Liver (tissue), 9 donors: Measurements from ENCODE around the gene OR8H2. TPM values are rescaled to one million over a fixed set of nuclear protein-coding genes. Genes with fewer than 3 reads are reported as not detected.

Source experiments
- DNase-seq: peaks from one replicate; pipeline ENCODE4 v3.0.0-alpha.2; 2017; ENCODE audit warnings: low spot score
- H3K27ac ChIP-seq, 2 donors: one replicate each; pipeline ENCODE4 v1.7.0; 2013; ENCODE audit warnings: inconsistent platforms in 2 of 2, low read length in 2 of 2, control low read depth in 1 of 2, low read depth in 1 of 2, mild to moderate bottlenecking in 1 of 2
- H3K27me3 ChIP-seq, 4 donors: one replicate each; pipeline versions ENCODE4 v1.6.1 to v1.7.0; 2013; ENCODE audit warnings: low read length in 3 of 4, inconsistent platforms in 1 of 4, mild to moderate bottlenecking in 1 of 4, moderate library complexity in 1 of 4; ENCODE audit not compliant: control insufficient read depth in 4 of 4, insufficient read depth in 4 of 4
- H3K36me3 ChIP-seq, 4 donors: one replicate each; pipeline versions ENCODE4 v1.6.1 to v1.7.0; 2013; ENCODE audit warnings: low read length in 3 of 4, mild to moderate bottlenecking in 3 of 4, low read depth in 1 of 4, moderate library complexity in 1 of 4; ENCODE audit not compliant: control insufficient read depth in 4 of 4, insufficient read depth in 3 of 4
- H3K4me1 ChIP-seq, 4 donors: one replicate each; pipeline versions ENCODE4 v1.6.1 to v1.7.0; 2013; ENCODE audit warnings: low read length in 3 of 4, mild to moderate bottlenecking in 3 of 4, moderate library complexity in 1 of 4; ENCODE audit not compliant: control insufficient read depth in 4 of 4, insufficient read depth in 4 of 4
- H3K4me3 ChIP-seq, 3 donors: one replicate each; pipeline versions ENCODE4 v1.6.1 to v1.7.0; 2013; ENCODE audit warnings: low read length in 3 of 3, control low read depth in 1 of 3, low read depth in 1 of 3, mild to moderate bottlenecking in 1 of 3
- H3K9ac ChIP-seq, 2 donors: one replicate each; pipeline ENCODE4 v1.7.0; 2013; ENCODE audit warnings: low read length in 2 of 2, mild to moderate bottlenecking in 2 of 2, moderate library complexity in 2 of 2, control low read depth in 1 of 2, low read depth in 1 of 2
- H3K9me3 ChIP-seq, 4 donors: one replicate each; pipeline versions ENCODE4 v1.6.1 to v1.7.0; 2013; ENCODE audit warnings: low read length in 3 of 4; ENCODE audit not compliant: control insufficient read depth in 4 of 4
- ATF3 ChIP-seq: IDR thresholded peaks from 2 replicates; pipeline ENCODE4 v1.6.1; 2016; ENCODE audit warnings: antibody characterized with exemption
- CTCF ChIP-seq: fragments of 150-350 bp; IDR thresholded peaks from 2 replicates; pipeline ENCODE4 v1.5.1; 2017; ENCODE audit warnings: improper control_type of control experiment, low read depth, low read length; ENCODE audit not compliant: missing input control
- EGR1 ChIP-seq, 2 donors: IDR thresholded peaks; 2 replicates each; pipeline ENCODE4 v1.6.1; 2016 to 2018; ENCODE audit warnings: antibody characterized with exemption in 2 of 2, low read depth in 2 of 2
- GABPA ChIP-seq, 2 donors: IDR thresholded peaks in 1 of 2; conservative IDR thresholded peaks in 1 of 2; 2 replicates each; pipeline ENCODE4 v1.6.1; 2016; ENCODE audit warnings: antibody characterized with exemption in 2 of 2, mild to moderate bottlenecking in 1 of 2, moderate library complexity in 1 of 2
- HNF4A ChIP-seq, 2 donors: conservative IDR thresholded peaks; 2 replicates each; pipeline ENCODE4 v1.6.1; 2016; ENCODE audit warnings: antibody characterized with exemption in 2 of 2, mild to moderate bottlenecking in 2 of 2
- HNF4G ChIP-seq: IDR thresholded peaks from 2 replicates; pipeline ENCODE4 v1.6.1; 2016; ENCODE audit warnings: antibody characterized with exemption
- JUND ChIP-seq, 2 donors: IDR thresholded peaks; 2 replicates each; pipeline ENCODE4 v1.6.1; 2016; ENCODE audit warnings: antibody characterized with exemption in 2 of 2
- MAX ChIP-seq: IDR thresholded peaks from 2 replicates; pipeline ENCODE4 v1.6.1; 2016; ENCODE audit warnings: antibody characterized with exemption
- NR2F2 ChIP-seq: IDR thresholded peaks from 2 replicates; pipeline ENCODE4 v1.6.1; 2016; ENCODE audit warnings: antibody characterized with exemption
- RAD21 ChIP-seq, 2 donors: IDR thresholded peaks; 2 replicates each; pipeline ENCODE4 v1.6.1; 2016; ENCODE audit warnings: antibody characterized with exemption in 2 of 2, mild to moderate bottlenecking in 2 of 2
- RXRA ChIP-seq, 2 donors: IDR thresholded peaks; 2 replicates each; pipeline ENCODE4 v1.6.1; 2017 to 2018; ENCODE audit warnings: antibody characterized with exemption in 2 of 2, mild to moderate bottlenecking in 1 of 2
- SP1 ChIP-seq: IDR thresholded peaks from 2 replicates; pipeline ENCODE4 v1.6.1; 2018; ENCODE audit warnings: antibody characterized with exemption, mild to moderate bottlenecking
- TAF1 ChIP-seq: conservative IDR thresholded peaks from 2 replicates; pipeline ENCODE4 v1.6.1; 2016; ENCODE audit warnings: antibody characterized with exemption, mild to moderate bottlenecking
- YY1 ChIP-seq: IDR thresholded peaks from 2 replicates; pipeline ENCODE4 v1.6.1; 2016; ENCODE audit warnings: antibody characterized with exemption, mild to moderate bottlenecking
- WGBS: extraction: QIAGEN DNeasy Blood & Tissue Kit; methylation state at CpG from one replicate; pipeline ENCODE4 v1.1.7; 2013; 5-methylcytosine and 5-hydroxymethylcytosine counted together
- polyA plus RNA-seq, 2 donors: library from polyadenylated mRNA; stranded (reverse) in 1 of 2; unstranded in 1 of 2; fragments of 200-250 nt in 1 of 2; fragments of >200 nt in 1 of 2; fragmentation: Nextera tagmentation in 1 of 2; extraction: Ambion mirVana in 1 of 2; gene quantifications; one replicate each; pipeline versions ENCODE4 v1.2.1 to v1.2.3, GENCODE V29; 2013 to 2015
- total RNA-seq, 2 donors: library from RNA; depleted of rRNA; stranded (reverse); fragments of >200 nt; gene quantifications; one replicate each; pipeline ENCODE4 v1.2.3, GENCODE V29; 2014
- TF ChIP-seq, protein P1 (sequence below): IDR thresholded peaks from 2 replicates; pipeline ENCODE4 v1.6.1; 2016; ENCODE audit warnings: antibody characterized with exemption
- TF ChIP-seq, protein P2 (sequence below): IDR thresholded peaks from 2 replicates; pipeline ENCODE4 v1.6.1; 2016; ENCODE audit warnings: antibody characterized with exemption, mild to moderate bottlenecking
- donor health status: healthy.
- donor health status: healthy.
- donor health status: healthy.
- donor health status: healthy.
- donor health status: healthy.

Gene OR8H2
- total and polyA plus RNA-seq, 4 donors = not detected

GRCh38 chr11:56066980-56067379 lies 36.5 kb upstream of the OR8H2 start:
- no peak overlapping the region for H3K4me3 ChIP-seq
- DNase-seq = no peak
- no peaks in the 10 kb centered on the region for H3K9me3 ChIP-seq
- no peaks in the 10 kb centered on the region for H3K36me3 ChIP-seq
- no peak overlapping the region for H3K27ac ChIP-seq
- no peaks in the 10 kb centered on the region for H3K4me1 ChIP-seq
- TF ChIP-seq RAD21 (IDR thresholded peaks at IDR 0.05) (no peak), GABPA (IDR thresholded peaks at IDR 0.05 in 1 of 2, conservative IDR thresholded peaks at IDR 0.05 in 1 of 2) (no peak), NR2F2 (no peak), ATF3 (no peak), EGR1 (IDR thresholded peaks at IDR 0.05; ENCODE audit: low read depth in 2 of 2) (no peak), MAX (no peak), SP1 (no peak), TAF1 (no peak)
- TF ChIP-seq, protein P1, sequence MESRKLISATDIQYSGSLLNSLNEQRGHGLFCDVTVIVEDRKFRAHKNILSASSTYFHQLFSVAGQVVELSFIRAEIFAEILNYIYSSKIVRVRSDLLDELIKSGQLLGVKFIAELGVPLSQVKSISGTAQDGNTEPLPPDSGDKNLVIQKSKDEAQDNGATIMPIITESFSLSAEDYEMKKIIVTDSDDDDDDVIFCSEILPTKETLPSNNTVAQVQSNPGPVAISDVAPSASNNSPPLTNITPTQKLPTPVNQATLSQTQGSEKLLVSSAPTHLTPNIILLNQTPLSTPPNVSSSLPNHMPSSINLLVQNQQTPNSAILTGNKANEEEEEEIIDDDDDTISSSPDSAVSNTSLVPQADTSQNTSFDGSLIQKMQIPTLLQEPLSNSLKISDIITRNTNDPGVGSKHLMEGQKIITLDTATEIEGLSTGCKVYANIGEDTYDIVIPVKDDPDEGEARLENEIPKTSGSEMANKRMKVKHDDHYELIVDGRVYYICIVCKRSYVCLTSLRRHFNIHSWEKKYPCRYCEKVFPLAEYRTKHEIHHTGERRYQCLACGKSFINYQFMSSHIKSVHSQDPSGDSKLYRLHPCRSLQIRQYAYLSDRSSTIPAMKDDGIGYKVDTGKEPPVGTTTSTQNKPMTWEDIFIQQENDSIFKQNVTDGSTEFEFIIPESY = no peak
- 49% methylated on average over 2 of the region's 2 CpGs for WGBS
- no peak overlapping the region for H3K9ac ChIP-seq
- H3K27me3 ChIP-seq = no peaks in the 10 kb centered on the region

DNA sequence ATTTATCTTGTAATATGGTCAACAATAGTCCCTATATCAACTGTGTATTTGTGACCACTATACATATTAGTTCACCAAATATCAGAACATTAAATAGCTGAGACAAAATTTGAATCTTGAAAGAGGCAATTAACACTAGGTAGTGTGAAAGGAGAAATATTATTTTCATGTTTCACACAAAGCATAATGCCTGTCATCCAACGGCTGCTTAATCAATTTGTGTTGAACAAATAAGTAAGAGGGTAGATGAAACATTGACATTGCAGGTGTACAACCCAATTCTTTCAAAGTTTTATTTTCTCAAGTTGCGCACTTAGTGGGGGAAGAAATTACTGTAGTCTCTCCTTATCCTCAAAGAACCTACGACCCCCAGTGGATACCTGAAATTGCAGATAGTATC lies 13.8 kb upstream of the OR8H2 start:
- Histone ChIP-seq H3K9me3 (no peaks in the 10 kb centered on the region), H3K27me3 (no peaks in the 10 kb centered on the region), H3K4me1 (no peaks in the 10 kb centered on the region), H3K36me3 (no peaks in the 10 kb centered on the region), H3K27ac (no peak overlapping the region), H3K4me3 (no peak overlapping the region), H3K9ac (no peak overlapping the region)
- TF ChIP-seq YY1 (no peak), RAD21 (IDR thresholded peaks at IDR 0.05) (peak in 1 of 2 donors; percentile 4)
- DNase-seq = no peak
- 68% methylated on average over 3 of the region's 3 CpGs for WGBS

GRCh38 chr11:56093008-56093407 lies 10.5 kb upstream of the OR8H2 start, which contains the start of gene OR8I2:
Gene OR8I2 (plus strand): TSS chr11:56093308. CDS start chr11:56093308, 0 bp downstream.
- no peaks in the 10 kb centered on the region for H3K36me3 ChIP-seq
- H3K4me1 ChIP-seq = no peaks in the 10 kb centered on the region
- H3K4me3 ChIP-seq = no peak within 1 kb of the TSS
- WGBS = 56% methylated on average over 3 of the region's 3 CpGs
- DNase-seq = no peak
- H3K27ac ChIP-seq = no peak within 1 kb of the TSS
- H3K9ac ChIP-seq = no peak within 1 kb of the TSS
- TF ChIP-seq NR2F2 (no peak), EGR1 (IDR thresholded peaks at IDR 0.05; ENCODE audit: low read depth in 2 of 2) (no peak), GABPA (IDR thresholded peaks at IDR 0.05 in 1 of 2, conservative IDR thresholded peaks at IDR 0.05 in 1 of 2) (no peak), RAD21 (IDR thresholded peaks at IDR 0.05) (no peak), TAF1 (no peak), HNF4G (no peak), SP1 (no peak), RXRA (IDR thresholded peaks at IDR 0.05) (no peak), CTCF (no peak), ATF3 (no peak), JUND (IDR thresholded peaks at IDR 0.05) (no peak), HNF4A (conservative IDR thresholded peaks at IDR 0.05) (no peak)
- TF ChIP-seq, protein P2, sequence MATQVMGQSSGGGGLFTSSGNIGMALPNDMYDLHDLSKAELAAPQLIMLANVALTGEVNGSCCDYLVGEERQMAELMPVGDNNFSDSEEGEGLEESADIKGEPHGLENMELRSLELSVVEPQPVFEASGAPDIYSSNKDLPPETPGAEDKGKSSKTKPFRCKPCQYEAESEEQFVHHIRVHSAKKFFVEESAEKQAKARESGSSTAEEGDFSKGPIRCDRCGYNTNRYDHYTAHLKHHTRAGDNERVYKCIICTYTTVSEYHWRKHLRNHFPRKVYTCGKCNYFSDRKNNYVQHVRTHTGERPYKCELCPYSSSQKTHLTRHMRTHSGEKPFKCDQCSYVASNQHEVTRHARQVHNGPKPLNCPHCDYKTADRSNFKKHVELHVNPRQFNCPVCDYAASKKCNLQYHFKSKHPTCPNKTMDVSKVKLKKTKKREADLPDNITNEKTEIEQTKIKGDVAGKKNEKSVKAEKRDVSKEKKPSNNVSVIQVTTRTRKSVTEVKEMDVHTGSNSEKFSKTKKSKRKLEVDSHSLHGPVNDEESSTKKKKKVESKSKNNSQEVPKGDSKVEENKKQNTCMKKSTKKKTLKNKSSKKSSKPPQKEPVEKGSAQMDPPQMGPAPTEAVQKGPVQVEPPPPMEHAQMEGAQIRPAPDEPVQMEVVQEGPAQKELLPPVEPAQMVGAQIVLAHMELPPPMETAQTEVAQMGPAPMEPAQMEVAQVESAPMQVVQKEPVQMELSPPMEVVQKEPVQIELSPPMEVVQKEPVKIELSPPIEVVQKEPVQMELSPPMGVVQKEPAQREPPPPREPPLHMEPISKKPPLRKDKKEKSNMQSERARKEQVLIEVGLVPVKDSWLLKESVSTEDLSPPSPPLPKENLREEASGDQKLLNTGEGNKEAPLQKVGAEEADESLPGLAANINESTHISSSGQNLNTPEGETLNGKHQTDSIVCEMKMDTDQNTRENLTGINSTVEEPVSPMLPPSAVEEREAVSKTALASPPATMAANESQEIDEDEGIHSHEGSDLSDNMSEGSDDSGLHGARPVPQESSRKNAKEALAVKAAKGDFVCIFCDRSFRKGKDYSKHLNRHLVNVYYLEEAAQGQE = no peak
- TF ChIP-seq, protein P1 = no peak
- H3K27me3 ChIP-seq = no peaks in the 10 kb centered on the region
- no peaks in the 10 kb centered on the region for H3K9me3 ChIP-seq
